EL (cell line): ENCODE measurements around the gene MFSD6.
"Not testable (repeated sequence)": the region's sequence is repeated elsewhere in the genome, so short reads cannot be mapped to it uniquely, and the experiment has no call there.

Experiments
- DNase-seq: peaks from one replicate; pipeline ENCODE4 v3.0.0-alpha.2; 2016

The MFSD6 gene

DNA sequence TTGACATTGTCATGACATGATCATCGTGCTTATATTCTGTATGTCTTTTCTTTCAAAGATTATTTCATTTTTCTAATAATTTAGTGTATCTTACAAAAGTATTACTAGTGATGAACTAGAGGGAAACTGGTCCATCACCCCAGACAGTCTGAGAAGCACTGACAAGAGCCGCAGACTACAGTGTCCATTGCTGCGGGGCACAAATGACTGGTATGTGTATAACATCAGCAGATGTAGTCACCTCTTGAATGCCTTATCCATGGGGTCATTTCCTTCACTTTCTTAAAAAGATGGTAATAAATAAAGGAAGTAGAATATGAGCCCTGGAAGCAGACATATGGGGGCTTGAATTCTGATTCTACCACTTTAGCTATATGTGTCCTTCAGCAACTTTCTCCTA lies 96.8 kb downstream of the MFSD6 start:
- DNase-seq = peak; percentile 54

DNA sequence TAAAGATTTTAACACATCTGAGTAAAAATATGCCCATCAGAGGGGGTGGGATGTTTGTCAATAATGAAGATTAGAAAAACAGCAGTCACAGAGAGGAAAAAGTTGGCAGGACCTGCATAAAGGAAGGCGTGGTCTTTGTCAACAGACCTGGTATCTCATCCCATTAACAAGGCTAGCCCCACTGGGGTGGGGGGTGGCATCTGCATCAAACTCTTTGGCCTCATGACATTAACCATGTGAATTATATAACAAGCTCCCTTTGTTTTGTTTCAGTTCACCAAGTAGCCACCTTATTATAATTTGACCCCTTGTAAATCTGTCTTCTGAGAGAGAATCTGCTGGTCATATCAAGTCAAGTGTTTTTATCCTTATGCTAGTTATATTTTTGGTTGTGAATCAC lies 97.5 kb downstream of the MFSD6 start:
- no peak for DNase-seq

GRCh38 chr2:190506666-190507065 lies 98.5 kb downstream of the MFSD6 start:
- no peak for DNase-seq

GRCh38 chr2:190507135-190507534 lies 99.0 kb downstream of the MFSD6 start:
- DNase-seq = no peak

- DNase-seq = not testable (repeated sequence)
These were observed 101.7 kb downstream of the MFSD6 start for GRCh38 chr2:190509895-190510294.

GRCh38 chr2:190511104-190511503 lies 102.9 kb downstream of the MFSD6 start:
- DNase-seq = peak; percentile 29

DNA sequence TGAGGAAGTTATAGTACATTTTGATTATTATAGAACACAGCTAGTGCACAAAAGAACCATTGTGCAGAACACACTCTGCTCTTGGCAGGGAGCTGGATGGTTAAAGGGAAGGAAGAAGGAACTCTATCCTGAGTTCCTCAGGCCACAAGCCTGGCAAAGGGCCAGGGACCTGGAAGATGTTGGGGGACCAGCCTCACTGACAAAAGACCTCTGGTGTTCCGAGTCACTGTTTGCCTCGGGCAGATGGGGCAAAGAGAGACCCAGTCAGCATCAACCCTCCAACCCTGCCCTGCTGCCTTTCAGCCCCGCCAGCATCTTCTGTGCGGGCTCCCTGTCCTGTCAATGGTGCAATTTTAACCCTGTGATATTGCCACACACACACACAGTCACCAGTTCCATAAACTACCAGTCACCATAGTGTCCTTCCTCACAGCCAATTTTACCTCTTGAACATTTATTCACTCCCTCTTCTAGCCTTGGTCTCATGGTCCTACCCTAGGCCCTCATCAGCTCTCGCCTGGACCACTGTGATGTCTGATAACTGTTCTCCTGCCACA lies 104.5 kb downstream of the MFSD6 start:
- no peak for DNase-seq

DNA sequence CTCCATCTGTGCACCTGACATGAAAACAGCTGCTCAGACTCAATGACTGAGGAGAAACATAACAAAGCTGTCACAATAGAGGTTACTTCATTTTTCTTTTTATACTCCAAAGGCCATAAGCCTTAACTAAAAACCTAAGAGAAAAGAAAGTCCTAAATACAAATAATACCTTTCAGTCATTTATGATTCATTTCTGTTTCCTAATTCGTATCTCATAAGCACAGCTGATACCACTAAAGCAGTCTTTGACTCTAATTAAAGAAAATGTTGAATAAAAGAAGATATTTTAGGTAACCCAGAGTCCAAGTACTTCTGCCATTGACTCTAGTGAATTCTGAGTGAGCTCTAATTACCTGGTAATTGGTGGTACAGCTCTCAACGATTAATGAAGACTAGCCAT lies 105.7 kb downstream of the MFSD6 start:
- no peak for DNase-seq

DNA sequence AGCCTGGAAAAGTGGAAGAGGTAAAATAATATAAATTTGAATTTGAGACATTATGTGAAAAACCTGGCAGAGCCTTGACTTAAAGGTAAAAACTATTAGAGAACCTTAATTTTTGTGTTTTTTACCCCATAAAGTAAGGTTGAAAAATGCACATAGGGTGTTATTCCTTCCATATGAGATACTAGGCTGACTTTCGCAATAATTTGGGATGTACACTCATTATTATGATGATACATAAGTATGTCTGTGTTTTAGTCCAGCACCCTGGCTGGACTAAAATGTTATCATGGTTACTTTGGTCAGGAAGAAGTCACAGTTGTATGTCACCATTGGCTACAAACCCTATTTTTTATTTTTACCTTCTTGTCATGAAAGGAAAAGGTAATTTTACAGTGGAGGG lies 106.5 kb downstream of the MFSD6 start:
- no peak for DNase-seq

GRCh38 chr2:190515687-190516086 lies 107.5 kb downstream of the MFSD6 start:
- no peak for DNase-seq

DNA sequence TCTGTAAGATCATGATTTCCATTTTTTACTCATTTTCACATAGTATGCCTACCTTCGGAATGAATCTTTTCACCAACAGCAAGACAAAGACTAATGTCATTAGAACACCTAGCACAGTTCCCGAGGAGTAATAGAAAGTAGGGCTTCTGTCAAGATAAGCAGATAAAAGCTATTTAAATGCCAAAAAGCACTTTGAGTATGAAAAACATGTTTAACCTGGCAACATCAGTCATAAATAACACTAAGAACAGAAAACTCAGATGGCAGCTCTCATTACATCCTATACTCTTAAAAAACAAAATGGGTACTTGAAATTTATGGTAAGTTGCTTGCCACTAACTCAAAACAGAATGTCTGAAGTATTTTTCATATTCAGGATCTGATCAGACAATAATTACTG lies 109.3 kb downstream of the MFSD6 start:
- no peak for DNase-seq

DNA sequence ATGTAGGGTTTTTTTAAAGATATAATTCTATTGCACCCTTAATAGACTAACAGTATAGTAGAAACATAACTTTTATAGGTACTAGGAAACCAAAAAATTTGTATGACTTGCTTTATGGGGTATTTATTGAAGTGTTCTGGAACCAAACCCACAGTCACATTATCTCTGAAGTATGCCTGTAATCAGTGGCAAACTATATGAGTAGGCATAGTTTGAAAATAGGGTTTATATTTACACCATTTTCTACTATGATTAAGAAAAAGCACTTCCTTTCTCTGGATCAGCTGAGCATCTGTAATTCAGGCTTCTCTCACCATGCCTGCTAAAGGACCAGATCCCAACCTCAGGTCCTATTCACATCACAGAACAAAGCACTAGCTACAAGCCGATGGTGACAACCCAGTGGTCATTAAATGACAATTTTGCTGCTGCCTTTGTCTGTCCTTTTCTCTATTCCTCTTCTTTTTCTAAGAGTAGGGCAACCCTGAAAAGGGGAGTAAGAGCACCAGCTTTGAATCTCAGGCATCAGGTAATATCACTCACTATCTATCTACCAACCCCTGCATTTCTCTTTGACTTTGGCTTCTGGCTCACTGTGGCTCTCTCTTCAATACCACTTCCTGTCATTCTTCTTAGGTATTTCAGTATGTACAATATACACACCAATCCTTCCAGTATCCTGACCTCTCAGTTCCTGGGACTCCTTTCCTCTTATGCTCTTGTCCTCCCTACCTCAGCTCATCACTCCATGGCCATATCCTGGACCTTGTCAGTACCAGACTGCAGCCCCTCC lies 112.0 kb downstream of the MFSD6 start:
- no peak for DNase-seq

DNA sequence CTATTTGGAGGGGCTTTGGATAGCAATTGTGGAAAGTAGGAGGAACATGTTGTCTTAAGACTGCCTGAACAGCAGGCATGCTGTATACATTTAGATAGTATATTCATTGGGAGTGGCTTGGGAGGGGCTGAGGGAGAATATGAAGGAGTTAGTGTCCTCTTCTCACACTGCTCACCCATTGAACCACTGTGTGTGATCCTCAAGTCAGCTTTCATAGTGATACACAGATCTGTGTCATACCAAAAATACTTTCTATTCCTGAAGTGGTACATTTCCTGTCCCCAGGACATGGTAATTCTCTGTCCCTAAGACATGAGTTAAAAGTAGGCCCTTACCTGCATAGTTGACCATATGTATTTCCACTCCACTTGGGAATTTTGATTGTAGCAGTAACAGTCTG lies 116.8 kb downstream of the MFSD6 start:
- no peak for DNase-seq

DNA sequence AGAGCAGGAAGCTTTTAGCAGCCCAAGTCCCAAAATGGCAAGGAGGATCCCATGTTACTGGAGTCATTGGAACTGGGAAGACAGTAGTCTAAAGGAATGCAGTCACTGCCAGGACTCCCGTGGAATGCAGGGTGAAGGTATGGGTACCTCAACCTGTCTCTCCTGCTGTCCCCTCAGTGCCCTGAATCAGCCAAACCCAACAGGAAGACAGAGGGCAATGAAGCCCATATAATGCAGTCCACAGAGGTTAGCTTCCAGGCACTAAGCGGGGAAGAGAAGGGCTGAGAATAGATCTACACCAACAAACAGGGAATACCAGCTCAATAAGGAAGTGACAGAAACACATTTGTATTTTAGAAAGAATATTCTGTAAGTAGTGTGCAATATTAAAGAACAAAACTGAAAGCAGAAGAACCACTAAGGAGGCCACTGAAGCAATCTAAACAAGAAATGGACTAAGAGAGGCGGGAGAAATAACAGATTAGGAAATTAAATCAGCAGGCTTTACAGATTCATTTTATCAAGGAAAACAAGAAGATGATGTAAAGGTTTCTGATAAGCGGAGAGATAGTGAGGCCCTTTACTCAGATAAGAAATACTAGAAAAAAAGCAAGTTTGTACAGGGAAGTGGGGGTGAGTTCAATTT lies 118.1 kb downstream of the MFSD6 start:
- no peak for DNase-seq

- no peak for DNase-seq
These were observed 119.1 kb downstream of the MFSD6 start for GRCh38 chr2:190527214-190527613.

- DNase-seq = no peak
These were observed 119.8 kb downstream of the MFSD6 start for GRCh38 chr2:190527918-190528317.

DNA sequence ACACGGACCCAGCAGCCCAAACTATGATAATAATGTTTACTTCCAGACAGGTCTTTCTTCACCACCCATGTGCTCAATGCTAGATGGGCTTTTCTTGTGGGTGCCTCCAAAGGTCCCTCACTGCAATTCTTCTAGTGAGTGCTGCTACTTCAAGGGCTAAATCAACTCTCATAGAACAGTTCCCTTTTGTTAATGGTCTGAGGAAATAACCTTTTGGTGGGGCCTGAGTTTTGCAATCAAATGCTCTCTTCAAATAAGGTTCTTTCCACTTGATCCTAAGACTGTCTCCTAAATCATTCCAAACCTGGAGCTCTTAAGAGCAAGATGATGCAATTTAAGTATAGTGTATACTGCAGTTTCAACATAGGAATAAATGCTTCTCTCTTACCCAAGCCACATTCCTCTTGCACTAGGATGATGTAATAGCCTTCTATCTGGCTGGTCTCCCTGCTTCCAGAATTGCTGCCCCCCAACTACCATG lies 120.4 kb downstream of the MFSD6 start:
- peak; percentile 49 for DNase-seq

- no peak for DNase-seq
These were observed 121.5 kb downstream of the MFSD6 start for GRCh38 chr2:190529486-190530247.

GRCh38 chr2:190530248-190530900 lies 122.2 kb downstream of the MFSD6 start:
- peak; percentile 37 for DNase-seq

GRCh38 chr2:190532581-190532980 lies 124.4 kb downstream of the MFSD6 start:
- no peak for DNase-seq

- DNase-seq = peak; percentile 39
These were observed 125.2 kb downstream of the MFSD6 start for GRCh38 chr2:190533175-190533967.

DNA sequence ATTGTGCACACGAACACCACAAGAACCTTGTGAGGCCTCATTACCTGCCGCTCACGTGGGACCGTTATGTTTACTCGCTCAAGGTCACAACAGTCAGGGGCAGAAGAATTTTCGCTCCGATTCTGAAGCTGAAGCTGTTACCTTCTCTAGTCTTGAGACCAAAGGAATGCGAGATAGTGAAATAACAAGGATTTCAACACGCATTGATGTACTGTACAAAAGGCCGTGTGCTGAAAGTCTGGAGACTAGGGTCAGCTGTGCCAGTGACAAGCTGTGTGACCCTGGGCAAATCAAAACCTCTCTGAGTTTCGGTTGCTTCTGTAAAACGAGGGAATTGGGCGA lies 125.8 kb downstream of the MFSD6 start:
- DNase-seq = no peak
